ENCODE measurements around the gene UGGT2. TPM values are rescaled to one million over a fixed set of nuclear protein-coding genes. Genes with fewer than 3 reads are reported as not detected.
"Not testable (repeated sequence)": the region's sequence is repeated elsewhere in the genome, so short reads cannot be mapped to it uniquely, and the experiment has no call there.

The UGGT2 gene
- total RNA-seq, 1 donor from 2014 or later, result 33.4 TPM

GRCh38 chr13:96002322-96003131 lies 50.7 kb downstream of the UGGT2 start:
- Histone ChIP-seq H3K27ac (no peak overlapping the region), H3K27me3 (no peaks in the 10 kb centered on the region), H3K9me3 (no peaks in the 10 kb centered on the region), H3K36me3 (peaks cover 0 to 7% of the 10 kb centered on the region in 2 donors), H3K4me1 (no peaks in the 10 kb centered on the region), H3K4me3 (no peak overlapping the region)
- intact Hi-C loops (cut with DNase I), result no loop called here
- TF ChIP-seq POLR2A (IDR thresholded peaks at IDR 0.05) (no peak), CTCF (IDR thresholded peaks at IDR 0.05) (no peak), POLR2AphosphoS5 (IDR thresholded peaks at IDR 0.05; ENCODE audit: insufficient read depth in 1 of 2, low read depth in 1 of 2) (no peak)
- DNase-seq (ENCODE audit: extremely low spot score in 2 of 2), result no peak

GRCh38 chr13:96000069-96000468 lies 53.1 kb downstream of the UGGT2 start:
- H3K36me3 ChIP-seq, result no peaks in the 10 kb centered on the region
- H3K4me3 ChIP-seq, result no peak overlapping the region
- no peak overlapping the region for H3K27ac ChIP-seq
- H3K4me1 ChIP-seq, result no peaks in the 10 kb centered on the region
- H3K27me3 ChIP-seq, result no peaks in the 10 kb centered on the region
- TF ChIP-seq POLR2AphosphoS5 (IDR thresholded peaks at IDR 0.05; ENCODE audit: insufficient read depth in 1 of 2, low read depth in 1 of 2) (no peak), POLR2A (IDR thresholded peaks at IDR 0.05) (no peak), CTCF (IDR thresholded peaks at IDR 0.05) (no peak)
- intact Hi-C loops (cut with DNase I), result no loop called here
- H3K9me3 ChIP-seq, result no peaks in the 10 kb centered on the region
- no peak for DNase-seq (ENCODE audit: extremely low spot score in 2 of 2)

GRCh38 chr13:95987841-95988240 lies 65.4 kb downstream of the UGGT2 start:
- Histone ChIP-seq H3K27ac (no peak overlapping the region), H3K4me3 (no peak overlapping the region), H3K9me3 (no peaks in the 10 kb centered on the region), H3K36me3 (no peaks in the 10 kb centered on the region), H3K27me3 (no peaks in the 10 kb centered on the region), H3K4me1 (no peaks in the 10 kb centered on the region)
- intact Hi-C loops (cut with DNase I), result no loop called here
- TF ChIP-seq POLR2A (IDR thresholded peaks at IDR 0.05) (no peak), POLR2AphosphoS5 (IDR thresholded peaks at IDR 0.05; ENCODE audit: insufficient read depth in 1 of 2, low read depth in 1 of 2) (no peak), CTCF (IDR thresholded peaks at IDR 0.05) (no peak)
- DNase-seq (ENCODE audit: extremely low spot score in 2 of 2), result no peak

- TF ChIP-seq CTCF (IDR thresholded peaks at IDR 0.05) (no peak), POLR2AphosphoS5 (IDR thresholded peaks at IDR 0.05; ENCODE audit: insufficient read depth in 1 of 2, low read depth in 1 of 2) (no peak), POLR2A (IDR thresholded peaks at IDR 0.05) (no peak)
- no peaks in the 10 kb centered on the region for H3K9me3 ChIP-seq
- H3K36me3 ChIP-seq, result no peaks in the 10 kb centered on the region
- no peaks in the 10 kb centered on the region for H3K4me1 ChIP-seq
- H3K4me3 ChIP-seq, result no peak overlapping the region
- intact Hi-C loops (cut with DNase I), result no loop called here
- H3K27me3 ChIP-seq, result no peaks in the 10 kb centered on the region
- no peak for DNase-seq (ENCODE audit: extremely low spot score in 2 of 2)
- no peak overlapping the region for H3K27ac ChIP-seq
These were observed 71.1 kb downstream of the UGGT2 start for GRCh38 chr13:95982144-95982543.

- H3K4me1 ChIP-seq; H3K9me3 ChIP-seq; H3K4me3 ChIP-seq; H3K27me3 ChIP-seq; intact Hi-C loops (cut with DNase I); H3K27ac ChIP-seq; DNase-seq (ENCODE audit: extremely low spot score in 2 of 2): not testable (repeated sequence)
- H3K36me3 ChIP-seq, result peaks cover 0 to 12% of the 10 kb centered on the region in 2 donors
These were observed 80.5 kb downstream of the UGGT2 start for GRCh38 chr13:95972651-95973050.
